ENCODE measurements around the gene SEMA3G.

Gene SEMA3G

GRCh38 chr3:52394751-52395502 is 50.0 kb downstream of the SEMA3G start:
- FAIRE-seq = no peak

- FAIRE-seq = no peak
Observed at GRCh38 chr3:52393959-52394670, 50.8 kb downstream of the SEMA3G start.

GRCh38 chr3:52393131-52393807 is 51.6 kb downstream of the SEMA3G start:
- no peak for FAIRE-seq

- no peak for FAIRE-seq
Observed at GRCh38 chr3:52392216-52392930, 52.5 kb downstream of the SEMA3G start.

GRCh38 chr3:52391096-52391495 is 53.8 kb downstream of the SEMA3G start:
- FAIRE-seq = no peak

- no peak for FAIRE-seq
Observed at GRCh38 chr3:52388933-52389332, 56.0 kb downstream of the SEMA3G start.

GRCh38 chr3:52388348-52388821 is 56.5 kb downstream of the SEMA3G start:
- FAIRE-seq = no peak

- no peak for FAIRE-seq
Observed at GRCh38 chr3:52387481-52387880, 57.4 kb downstream of the SEMA3G start.

- FAIRE-seq = no peak
Observed at GRCh38 chr3:52385157-52385556, 59.7 kb downstream of the SEMA3G start.

- FAIRE-seq = no peak
Observed at GRCh38 chr3:52384019-52384761, 60.7 kb downstream of the SEMA3G start.

- no peak for FAIRE-seq
Observed at GRCh38 chr3:52383446-52383845, 61.5 kb downstream of the SEMA3G start.
